Thymus (tissue), 11 donors: ENCODE results near the gene DOK1. TPM values are rescaled to one million over a fixed set of nuclear protein-coding genes. Genes with fewer than 3 reads are reported as not detected.

ENCODE experiments used
- DNase-seq, 9 donors: peaks; one replicate each; pipeline ENCODE4 v3.0.0-alpha.2; 2013; ENCODE audit warnings: low spot score in 9 of 9, low read depth in 6 of 9, missing footprints in 1 of 9
- H3K27ac ChIP-seq, 2 donors: one replicate each; pipeline ENCODE4 v1.5.1; 2013; ENCODE audit warnings: control low read depth in 1 of 2, low read depth in 1 of 2, low read length in 1 of 2, mild to moderate bottlenecking in 1 of 2, moderate library complexity in 1 of 2
- H3K27me3 ChIP-seq, 2 donors: one replicate each; pipeline ENCODE4 v1.5.1; 2013; ENCODE audit warnings: low read length in 1 of 2; ENCODE audit not compliant: control insufficient read depth in 2 of 2, insufficient read depth in 1 of 2
- H3K36me3 ChIP-seq, 2 donors: one replicate each; pipeline ENCODE4 v1.5.1; 2013; ENCODE audit warnings: low read length in 1 of 2, mild to moderate bottlenecking in 1 of 2, moderate library complexity in 1 of 2; ENCODE audit not compliant: control insufficient read depth in 2 of 2, insufficient read depth in 2 of 2
- H3K4me1 ChIP-seq, 2 donors: one replicate each; pipeline ENCODE4 v1.5.1; 2013; ENCODE audit warnings: low read length in 2 of 2; ENCODE audit not compliant: control insufficient read depth in 2 of 2, insufficient read depth in 2 of 2
- H3K4me3 ChIP-seq, 2 donors: one replicate each; pipeline ENCODE4 v1.5.1; 2013; ENCODE audit warnings: low read length in 2 of 2, control low read depth in 1 of 2, mild to moderate bottlenecking in 1 of 2
- H3K9me3 ChIP-seq, 2 donors: one replicate each; pipeline ENCODE4 v1.5.1; 2013; ENCODE audit warnings: low read length in 1 of 2, mild to moderate bottlenecking in 1 of 2; ENCODE audit not compliant: control insufficient read depth in 2 of 2, insufficient read depth in 1 of 2
- WGBS: extraction: QIAGEN DNeasy Blood & Tissue Kit; methylation state at CpG from one replicate; pipeline ENCODE4 v1.1.7; 2013; 5-methylcytosine and 5-hydroxymethylcytosine counted together
- polyA plus RNA-seq: library from polyadenylated mRNA; stranded (reverse); fragments of 200-250 nt; gene quantifications from one replicate; pipeline ENCODE4 v1.2.3, GENCODE V29; 2013
- total RNA-seq: library from RNA; stranded (reverse); fragments of 120-200 nt; gene quantifications from one replicate; pipeline ENCODE4 v1.2.4, GENCODE V29; 2013
- donor health status: healthy.

The DOK1 gene
- total and polyA plus RNA-seq, 2 donors, result 14.3 to 17.2 TPM

- H3K27me3 ChIP-seq, result no peaks in the 10 kb centered on the region
- H3K36me3 ChIP-seq, result no peaks in the 10 kb centered on the region
- 92% methylated on average over 1 of the region's 1 CpG for WGBS
- no peak overlapping the region for H3K4me3 ChIP-seq
- H3K27ac ChIP-seq, result no peak overlapping the region
- no peaks in the 10 kb centered on the region for H3K4me1 ChIP-seq
- DNase-seq, result no peak
- H3K9me3 ChIP-seq, result no peaks in the 10 kb centered on the region
These were observed 42.9 kb downstream of the DOK1 start for GRCh38 chr2:74597410-74597809.

GRCh38 chr2:74599676-74600075 is 45.2 kb downstream of the DOK1 start:
- peaks cover 0 to 4% of the 10 kb centered on the region in 2 donors for H3K27me3 ChIP-seq
- no peaks in the 10 kb centered on the region for H3K36me3 ChIP-seq
- no peak overlapping the region for H3K27ac ChIP-seq
- no peak overlapping the region for H3K4me3 ChIP-seq
- H3K9me3 ChIP-seq, result no peaks in the 10 kb centered on the region
- WGBS, result 75% methylated on average over 3 of the region's 3 CpGs
- no peaks in the 10 kb centered on the region for H3K4me1 ChIP-seq
- DNase-seq, result no peak

- Histone ChIP-seq H3K36me3 (no peaks in the 10 kb centered on the region), H3K4me3 (no peak overlapping the region), H3K27ac (no peak overlapping the region), H3K4me1 (no peaks in the 10 kb centered on the region), H3K27me3 (peaks cover 0 to 6% of the 10 kb centered on the region in 2 donors), H3K9me3 (no peaks in the 10 kb centered on the region)
- WGBS, result 50% methylated on average over 1 of the region's 1 CpG
- no peak for DNase-seq
These were observed 48.2 kb downstream of the DOK1 start for GRCh38 chr2:74602586-74603281.

DNA sequence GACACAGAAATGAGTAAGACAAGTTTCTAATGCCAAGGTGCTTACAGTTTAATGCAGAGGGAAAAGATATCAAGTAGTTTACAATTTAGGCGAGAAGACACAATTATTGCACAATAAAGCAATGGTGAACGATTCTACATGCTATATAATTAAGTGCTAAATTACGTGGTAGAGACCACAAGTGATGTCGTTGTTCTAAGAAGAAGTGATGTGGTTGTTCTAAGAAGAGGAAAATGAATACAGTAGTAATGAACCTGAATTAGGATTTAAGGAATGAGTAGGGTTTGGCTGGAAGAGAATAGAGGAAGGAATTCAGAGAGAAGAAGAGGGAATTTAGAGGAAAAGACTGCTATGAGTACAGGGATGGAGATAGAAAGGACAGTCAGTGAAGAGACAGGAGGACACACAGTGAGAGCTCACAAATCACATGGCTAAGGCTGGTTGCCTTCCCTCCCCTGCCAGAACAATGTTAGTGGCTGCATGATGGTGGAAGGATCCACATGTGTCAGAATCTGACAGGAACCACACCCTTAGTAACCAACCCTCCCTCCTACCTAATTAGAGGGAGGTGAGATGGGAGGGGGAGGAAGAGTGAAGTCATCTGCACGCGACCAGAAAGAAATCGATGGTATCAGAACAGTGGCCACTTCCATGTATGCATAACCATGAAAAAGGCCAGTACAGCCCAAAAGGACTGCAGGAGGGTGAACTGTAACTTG is 48.9 kb downstream of the DOK1 start:
- peaks cover 0 to 6% of the 10 kb centered on the region in 2 donors for H3K27me3 ChIP-seq
- no peak overlapping the region for H3K27ac ChIP-seq
- no peak overlapping the region for H3K4me3 ChIP-seq
- H3K36me3 ChIP-seq, result no peaks in the 10 kb centered on the region
- WGBS, result 90% methylated on average over 7 of the region's 7 CpGs
- no peaks in the 10 kb centered on the region for H3K4me1 ChIP-seq
- DNase-seq, result no peak
- H3K9me3 ChIP-seq, result no peaks in the 10 kb centered on the region

DNA sequence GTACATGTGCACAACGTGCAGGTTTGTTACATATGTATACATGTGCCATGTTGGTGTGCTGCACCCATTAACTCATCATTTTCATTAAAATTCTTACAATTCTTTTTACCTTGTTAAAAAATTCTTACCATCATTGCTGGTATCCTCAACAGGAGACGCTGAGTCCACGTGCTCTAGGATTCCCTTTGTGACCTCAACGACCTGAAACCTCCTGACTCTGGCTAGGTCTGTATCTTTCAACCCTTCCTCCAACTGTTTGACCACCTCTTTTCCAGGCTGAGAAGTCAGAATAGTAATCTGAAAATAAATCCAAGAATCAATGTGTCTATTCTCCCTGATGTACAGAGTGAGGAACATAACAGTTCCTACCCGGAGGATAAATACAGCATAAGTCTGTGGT is 52.4 kb downstream of the DOK1 start:
- no peak overlapping the region for H3K4me3 ChIP-seq
- H3K9me3 ChIP-seq, result no peaks in the 10 kb centered on the region
- no peaks in the 10 kb centered on the region for H3K36me3 ChIP-seq
- no peaks in the 10 kb centered on the region for H3K4me1 ChIP-seq
- DNase-seq, result no peak
- 90% methylated on average over 5 of the region's 5 CpGs for whole genome bisulfite sequencing
- no peak overlapping the region for H3K27ac ChIP-seq
- peaks cover 0 to 6% of the 10 kb centered on the region in 2 donors for H3K27me3 ChIP-seq

Other genes starting within 250 kb of the DOK1 start
- 0.85 TPM for gene SLC4A5, start 211.3 kb upstream of the DOK1 start, total RNA-seq
- gene SLC4A5, start 211.3 kb upstream of the DOK1 start, polyA plus RNA-seq, result 2.5 TPM
- 54.3 TPM for gene DCTN1, start 174.4 kb upstream of the DOK1 start, total RNA-seq
- gene DCTN1, start 174.4 kb upstream of the DOK1 start, polyA plus RNA-seq, result 68.2 TPM
- 0.66 TPM for gene C2orf81, start 133.1 kb upstream of the DOK1 start, total RNA-seq
- gene C2orf81, start 133.1 kb upstream of the DOK1 start, polyA plus RNA-seq, result 5.3 TPM
- gene WDR54, start 133.0 kb upstream of the DOK1 start, total RNA-seq, result 35.6 TPM
- gene WDR54, start 133.0 kb upstream of the DOK1 start, polyA plus RNA-seq, result 32.5 TPM
- gene RTKN, start 112.8 kb upstream of the DOK1 start, total RNA-seq, result 9.5 TPM
- 17.2 TPM for gene RTKN, start 112.8 kb upstream of the DOK1 start, polyA plus RNA-seq
- gene INO80B, start 99.6 kb upstream of the DOK1 start, total RNA-seq, result 27.0 TPM
- gene INO80B, start 99.6 kb upstream of the DOK1 start, polyA plus RNA-seq, result 53.0 TPM
- 56.4 TPM for gene WBP1, start 96.3 kb upstream of the DOK1 start, total RNA-seq
- gene WBP1, start 96.3 kb upstream of the DOK1 start, polyA plus RNA-seq, result 114 TPM
- gene MOGS, start 89.3 kb upstream of the DOK1 start, total RNA-seq, result 27.6 TPM
- gene MOGS, start 89.3 kb upstream of the DOK1 start, polyA plus RNA-seq, result 38.5 TPM
- 101 TPM for gene MRPL53, start 82.0 kb upstream of the DOK1 start, total RNA-seq
- gene MRPL53, start 82.0 kb upstream of the DOK1 start, polyA plus RNA-seq, result 67.7 TPM
- gene CCDC142, start 71.7 kb upstream of the DOK1 start, total RNA-seq, result 9.1 TPM
- gene CCDC142, start 71.7 kb upstream of the DOK1 start, polyA plus RNA-seq, result 6.7 TPM
- 10.3 TPM for gene TTC31, start 71.6 kb upstream of the DOK1 start, total RNA-seq
- gene TTC31, start 71.6 kb upstream of the DOK1 start, polyA plus RNA-seq, result 23.5 TPM
- 0.09 TPM for gene LBX2, start 55.1 kb upstream of the DOK1 start, total RNA-seq
- gene LBX2, start 55.1 kb upstream of the DOK1 start, polyA plus RNA-seq, result 0.89 TPM
- gene PCGF1, start 47.0 kb upstream of the DOK1 start, total RNA-seq, result 14.1 TPM
- 29.0 TPM for gene PCGF1, start 47.0 kb upstream of the DOK1 start, polyA plus RNA-seq
- 0.19 TPM for gene TLX2, start 40.3 kb upstream of the DOK1 start, total RNA-seq
- gene TLX2, start 40.3 kb upstream of the DOK1 start, polyA plus RNA-seq, result 0.11 TPM
- gene DQX1, start 28.5 kb upstream of the DOK1 start, total RNA-seq, result 0.14 TPM
- 0.78 TPM for gene DQX1, start 28.5 kb upstream of the DOK1 start, polyA plus RNA-seq
- gene AUP1, start 25.0 kb upstream of the DOK1 start, total RNA-seq, result 59.5 TPM
- 208 TPM for gene AUP1, start 25.0 kb upstream of the DOK1 start, polyA plus RNA-seq
- 42.9 TPM for gene HTRA2, start 24.8 kb upstream of the DOK1 start, total RNA-seq
- gene HTRA2, start 24.8 kb upstream of the DOK1 start, polyA plus RNA-seq, result 70.6 TPM
- 1.4 TPM for gene LOXL3, start 778 bp upstream of the DOK1 start, total RNA-seq
- gene LOXL3, start 778 bp upstream of the DOK1 start, polyA plus RNA-seq, result 1.6 TPM
- gene M1AP, start 93.6 kb downstream of the DOK1 start, total RNA-seq, result 0.94 TPM
- gene M1AP, start 93.6 kb downstream of the DOK1 start, polyA plus RNA-seq, result 0.55 TPM
- gene SEMA4F, start 99.5 kb downstream of the DOK1 start, total RNA-seq, result 2.5 TPM
- gene SEMA4F, start 99.5 kb downstream of the DOK1 start, polyA plus RNA-seq, result 3.5 TPM